ENCODE results near the gene SLC17A2.

SLC17A2 gene

DNA sequence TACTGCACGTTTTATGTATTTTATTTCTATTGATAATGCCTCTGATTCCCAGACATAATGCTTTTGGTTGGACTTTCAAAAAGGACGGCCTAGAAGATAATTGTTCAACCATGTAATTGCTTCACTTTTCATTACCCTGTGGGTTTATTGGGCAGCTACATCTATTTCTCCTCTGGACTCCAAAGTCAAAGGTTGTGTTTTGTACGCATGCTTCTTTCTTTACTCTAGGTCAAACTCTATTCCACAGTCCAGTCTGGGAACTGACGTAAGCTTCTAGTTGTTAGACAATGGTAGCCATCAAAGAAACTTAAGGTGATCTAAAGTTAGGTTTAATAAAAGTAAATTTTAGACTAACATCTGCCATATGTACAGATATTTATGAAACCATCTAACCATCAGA is 49.9 kb downstream of the SLC17A2 start:
- H2BK12ac ChIP-seq (ENCODE audit: low read length in 2 of 2): no peak overlapping the region
- no peak overlapping the region for H4K91ac ChIP-seq (ENCODE audit: low read length)
- H3K4me2 ChIP-seq (ENCODE audit: low read length, poor library complexity, severe bottlenecking): no peak overlapping the region
- no peak overlapping the region for H2AK5ac ChIP-seq (ENCODE audit: low read length, severe bottlenecking)
- 100% methylated on average over 2 of the region's 4 CpGs for WGBS
- no peak overlapping the region for H2BK15ac ChIP-seq (ENCODE audit: low read depth, poor library complexity, severe bottlenecking)
- no peaks in the 10 kb centered on the region for H3K79me1 ChIP-seq (replicated peaks; ENCODE audit: low read length, poor library complexity, severe bottlenecking)
- no peaks in the 10 kb centered on the region for H3K9me3 ChIP-seq (ENCODE audit: control insufficient read depth, low read length)
- no peaks in the 10 kb centered on the region for H3K27me3 ChIP-seq (ENCODE audit: control insufficient read depth in 1 of 2, insufficient read depth in 1 of 2, low read length in 2 of 2)
- H3K14ac ChIP-seq (ENCODE audit: low read length in 2 of 2): no peak overlapping the region
- no peak overlapping the region for H3K18ac ChIP-seq (ENCODE audit: low read depth in 1 of 2, low read length in 2 of 2)
- no peak for DNase-seq
- H3K36me3 ChIP-seq (ENCODE audit: control insufficient read depth in 1 of 2, insufficient read depth in 2 of 2, low read depth in 1 of 2, low read length in 2 of 2): peaks cover 0 to 5% of the 10 kb centered on the region in 2 experiments
- no peak overlapping the region for H3K27ac ChIP-seq (ENCODE audit: low read length, poor library complexity, severe bottlenecking)
- no peak overlapping the region for H3K9ac ChIP-seq (ENCODE audit: low read length)
- no peak overlapping the region for H3K4ac ChIP-seq (ENCODE audit: low read depth in 1 of 2, low read length in 2 of 2)
- no peak overlapping the region for H3K4me3 ChIP-seq (ENCODE audit: insufficient read depth in 1 of 2, low read depth in 1 of 2, low read length in 2 of 2)
- no peak overlapping the region for H2BK120ac ChIP-seq (ENCODE audit: low read depth, low read length)
- H3K4me1 ChIP-seq (ENCODE audit: control insufficient read depth, insufficient read depth, low read depth, low read length): peaks cover 7% of the 10 kb centered on the region
- no peak overlapping the region for H2BK5ac ChIP-seq (ENCODE audit: low read depth, low read length, poor library complexity, severe bottlenecking)
- H3K23ac ChIP-seq (ENCODE audit: low read length in 2 of 2): no peak overlapping the region
- no peak overlapping the region for H2AFZ ChIP-seq (ENCODE audit: low read depth, low read length)
- H4K8ac ChIP-seq (ENCODE audit: low read length): no peak overlapping the region

DNA sequence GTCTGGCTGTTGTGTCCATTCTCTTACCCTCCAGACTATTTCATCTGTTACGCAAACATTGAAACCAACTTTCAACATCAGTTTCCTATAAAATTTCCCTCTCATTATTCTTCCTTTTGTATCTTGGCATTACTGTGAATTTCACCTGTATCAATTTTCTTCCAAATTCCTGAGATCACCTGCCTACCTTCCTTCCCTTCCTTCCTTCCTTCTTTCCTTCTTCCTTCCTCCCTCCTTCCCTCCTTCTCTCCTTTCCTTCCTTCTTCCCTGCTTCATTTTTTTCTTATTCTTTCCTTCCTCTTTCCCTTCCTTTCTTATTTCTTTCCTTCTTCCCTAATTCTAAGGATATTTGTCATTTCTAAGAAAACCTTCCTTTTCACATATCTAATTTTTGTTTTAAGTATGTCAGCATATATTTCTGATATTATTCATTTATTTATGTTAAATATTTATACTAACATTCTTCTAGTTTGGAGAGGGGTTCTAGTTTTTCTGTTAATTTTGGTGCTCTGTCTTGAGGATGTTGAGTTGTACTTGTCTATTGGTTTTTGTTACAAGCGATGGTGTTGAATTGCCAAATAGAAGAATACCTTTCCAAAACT is 51.7 kb downstream of the SLC17A2 start:
- DNase-seq: no peak
- no peak overlapping the region for H3K4ac ChIP-seq (ENCODE audit: low read depth in 1 of 2, low read length in 2 of 2)
- no peak overlapping the region for H2BK5ac ChIP-seq (ENCODE audit: low read depth, low read length, poor library complexity, severe bottlenecking)
- no peak overlapping the region for H4K91ac ChIP-seq (ENCODE audit: low read length)
- peaks cover 0 to 5% of the 10 kb centered on the region in 2 experiments for H3K36me3 ChIP-seq (ENCODE audit: control insufficient read depth in 1 of 2, insufficient read depth in 2 of 2, low read depth in 1 of 2, low read length in 2 of 2)
- no peak overlapping the region for H2BK15ac ChIP-seq (ENCODE audit: low read depth, poor library complexity, severe bottlenecking)
- no peaks in the 10 kb centered on the region for H3K9me3 ChIP-seq (ENCODE audit: control insufficient read depth, low read length)
- H3K4me2 ChIP-seq (ENCODE audit: low read length, poor library complexity, severe bottlenecking): no peak overlapping the region
- no peak overlapping the region for H3K14ac ChIP-seq (ENCODE audit: low read length in 2 of 2)
- no peak overlapping the region for H2AK5ac ChIP-seq (ENCODE audit: low read length, severe bottlenecking)
- H3K27me3 ChIP-seq (ENCODE audit: control insufficient read depth in 1 of 2, insufficient read depth in 1 of 2, low read length in 2 of 2): no peaks in the 10 kb centered on the region
- H3K9ac ChIP-seq (ENCODE audit: low read length): no peak overlapping the region
- no peak overlapping the region for H3K4me3 ChIP-seq (ENCODE audit: insufficient read depth in 1 of 2, low read depth in 1 of 2, low read length in 2 of 2)
- no peak overlapping the region for H3K23ac ChIP-seq (ENCODE audit: low read length in 2 of 2)
- no peak overlapping the region for H2AFZ ChIP-seq (ENCODE audit: low read depth, low read length)
- H3K79me1 ChIP-seq (replicated peaks; ENCODE audit: low read length, poor library complexity, severe bottlenecking): no peaks in the 10 kb centered on the region
- H3K27ac ChIP-seq (ENCODE audit: low read length, poor library complexity, severe bottlenecking): no peak overlapping the region
- peaks cover 6% of the 10 kb centered on the region for H3K4me1 ChIP-seq (ENCODE audit: control insufficient read depth, insufficient read depth, low read depth, low read length)
- no peak overlapping the region for H2BK12ac ChIP-seq (ENCODE audit: low read length in 2 of 2)
- H4K8ac ChIP-seq (ENCODE audit: low read length): no peak overlapping the region
- no peak overlapping the region for H2BK120ac ChIP-seq (ENCODE audit: low read depth, low read length)
- no peak overlapping the region for H3K18ac ChIP-seq (ENCODE audit: low read depth in 1 of 2, low read length in 2 of 2)
- 98% methylated on average over 1 of the region's 2 CpGs for WGBS

DNA sequence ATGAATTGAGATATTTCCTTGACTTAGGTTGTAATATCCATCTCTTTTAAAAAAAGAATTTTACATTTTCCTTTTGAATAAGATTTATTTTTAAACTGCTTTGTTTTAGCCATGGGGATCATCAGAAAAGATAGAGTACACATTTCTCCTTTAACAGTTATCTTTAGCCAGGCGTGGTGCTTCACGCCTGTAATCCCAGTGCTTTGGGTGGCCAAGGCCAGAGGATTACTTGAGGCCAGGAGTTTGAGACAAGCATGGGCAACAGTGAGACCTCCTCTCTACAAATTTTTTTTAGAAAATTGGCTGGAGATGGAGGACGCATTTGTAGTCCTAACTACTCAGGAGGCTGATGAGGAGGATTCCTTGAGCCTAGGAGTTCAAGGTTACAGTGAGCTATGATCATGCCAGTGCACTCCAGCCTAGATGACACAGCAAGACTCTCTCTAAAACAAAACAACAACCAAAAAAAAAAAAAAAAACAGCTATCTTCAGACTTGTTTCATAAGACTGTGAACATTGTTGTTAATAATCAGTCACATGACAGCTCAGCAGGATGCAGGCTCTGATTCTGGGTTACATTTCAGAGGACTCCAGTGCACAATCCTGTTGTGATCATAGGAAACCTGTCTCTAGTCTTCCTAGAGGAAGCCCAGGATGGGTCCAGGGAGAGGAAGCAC is 54.4 kb downstream of the SLC17A2 start:
- 94% methylated on average over 3 of the region's 3 CpGs for WGBS
- no peak overlapping the region for H3K4me3 ChIP-seq (ENCODE audit: insufficient read depth in 1 of 2, low read depth in 1 of 2, low read length in 2 of 2)
- no peak overlapping the region for H4K8ac ChIP-seq (ENCODE audit: low read length)
- H2AFZ ChIP-seq (ENCODE audit: low read depth, low read length): no peak overlapping the region
- no peak overlapping the region for H2BK15ac ChIP-seq (ENCODE audit: low read depth, poor library complexity, severe bottlenecking)
- peak overlapping the region; percentile 96 for H3K27ac ChIP-seq (ENCODE audit: low read length, poor library complexity, severe bottlenecking)
- no peak overlapping the region for H3K9ac ChIP-seq (ENCODE audit: low read length)
- H2BK120ac ChIP-seq (ENCODE audit: low read depth, low read length): no peak overlapping the region
- no peak for DNase-seq
- H4K91ac ChIP-seq (ENCODE audit: low read length): no peak overlapping the region
- H3K36me3 ChIP-seq (ENCODE audit: control insufficient read depth in 1 of 2, insufficient read depth in 2 of 2, low read depth in 1 of 2, low read length in 2 of 2): no peaks in the 10 kb centered on the region
- H2AK5ac ChIP-seq (ENCODE audit: low read length, severe bottlenecking): peak overlapping the region; percentile 85
- H3K4me1 ChIP-seq (ENCODE audit: control insufficient read depth, insufficient read depth, low read depth, low read length): peaks cover 5% of the 10 kb centered on the region
- H3K18ac ChIP-seq (ENCODE audit: low read depth in 1 of 2, low read length in 2 of 2): no peak overlapping the region
- H3K79me1 ChIP-seq (replicated peaks; ENCODE audit: low read length, poor library complexity, severe bottlenecking): no peaks in the 10 kb centered on the region
- H2BK5ac ChIP-seq (ENCODE audit: low read depth, low read length, poor library complexity, severe bottlenecking): peak overlapping the region; percentile 62
- no peak overlapping the region for H3K14ac ChIP-seq (ENCODE audit: low read length in 2 of 2)
- H2BK12ac ChIP-seq (ENCODE audit: low read length in 2 of 2): no peak overlapping the region
- H3K4me2 ChIP-seq (ENCODE audit: low read length, poor library complexity, severe bottlenecking): no peak overlapping the region
- H3K4ac ChIP-seq (ENCODE audit: low read depth in 1 of 2, low read length in 2 of 2): no peak overlapping the region
- no peak overlapping the region for H3K23ac ChIP-seq (ENCODE audit: low read length in 2 of 2)
- no peaks in the 10 kb centered on the region for H3K9me3 ChIP-seq (ENCODE audit: control insufficient read depth, low read length)
- no peaks in the 10 kb centered on the region for H3K27me3 ChIP-seq (ENCODE audit: control insufficient read depth in 1 of 2, insufficient read depth in 1 of 2, low read length in 2 of 2)

DNA sequence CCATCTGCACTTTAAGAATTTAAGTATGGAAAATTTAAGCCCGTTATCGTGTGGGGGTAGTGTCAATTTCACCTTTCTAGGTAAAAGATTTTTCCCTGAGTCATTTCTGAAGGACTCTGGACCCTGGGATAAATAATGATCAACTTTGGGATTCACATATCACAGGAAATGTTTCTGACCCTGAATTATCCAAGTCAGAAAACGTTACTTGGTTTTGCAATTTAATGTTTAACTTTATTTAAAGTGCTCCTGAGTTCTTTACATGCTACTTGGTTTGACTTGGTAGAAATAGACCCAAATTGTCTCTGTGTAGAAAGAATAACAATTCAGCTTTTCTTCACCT is 55.0 kb downstream of the SLC17A2 start:
- no peak overlapping the region for H3K18ac ChIP-seq (ENCODE audit: low read depth in 1 of 2, low read length in 2 of 2)
- no peak overlapping the region for H3K9ac ChIP-seq (ENCODE audit: low read length)
- no peak overlapping the region for H2BK120ac ChIP-seq (ENCODE audit: low read depth, low read length)
- no peak overlapping the region for H2AK5ac ChIP-seq (ENCODE audit: low read length, severe bottlenecking)
- 93% methylated on average over 3 of the region's 3 CpGs for WGBS
- H2BK15ac ChIP-seq (ENCODE audit: low read depth, poor library complexity, severe bottlenecking): no peak overlapping the region
- no peak overlapping the region for H2BK5ac ChIP-seq (ENCODE audit: low read depth, low read length, poor library complexity, severe bottlenecking)
- no peak for DNase-seq
- H3K36me3 ChIP-seq (ENCODE audit: control insufficient read depth in 1 of 2, insufficient read depth in 2 of 2, low read depth in 1 of 2, low read length in 2 of 2): no peaks in the 10 kb centered on the region
- no peak overlapping the region for H3K14ac ChIP-seq (ENCODE audit: low read length in 2 of 2)
- H3K27me3 ChIP-seq (ENCODE audit: control insufficient read depth in 1 of 2, insufficient read depth in 1 of 2, low read length in 2 of 2): no peaks in the 10 kb centered on the region
- no peak overlapping the region for H4K91ac ChIP-seq (ENCODE audit: low read length)
- no peak overlapping the region for H3K4me2 ChIP-seq (ENCODE audit: low read length, poor library complexity, severe bottlenecking)
- peak overlapping the region; percentile 94 for H3K27ac ChIP-seq (ENCODE audit: low read length, poor library complexity, severe bottlenecking)
- no peaks in the 10 kb centered on the region for H3K9me3 ChIP-seq (ENCODE audit: control insufficient read depth, low read length)
- peaks cover 5% of the 10 kb centered on the region for H3K4me1 ChIP-seq (ENCODE audit: control insufficient read depth, insufficient read depth, low read depth, low read length)
- H2AFZ ChIP-seq (ENCODE audit: low read depth, low read length): no peak overlapping the region
- no peak overlapping the region for H3K4ac ChIP-seq (ENCODE audit: low read depth in 1 of 2, low read length in 2 of 2)
- no peak overlapping the region for H3K4me3 ChIP-seq (ENCODE audit: insufficient read depth in 1 of 2, low read depth in 1 of 2, low read length in 2 of 2)
- no peak overlapping the region for H4K8ac ChIP-seq (ENCODE audit: low read length)
- H3K79me1 ChIP-seq (replicated peaks; ENCODE audit: low read length, poor library complexity, severe bottlenecking): no peaks in the 10 kb centered on the region
- H2BK12ac ChIP-seq (ENCODE audit: low read length in 2 of 2): no peak overlapping the region
- H3K23ac ChIP-seq (ENCODE audit: low read length in 2 of 2): no peak overlapping the region

All from mesenchymal stem cell (in vitro differentiated cells and primary cell).